ENCODE results near the gene LPP.

LPP gene

DNA sequence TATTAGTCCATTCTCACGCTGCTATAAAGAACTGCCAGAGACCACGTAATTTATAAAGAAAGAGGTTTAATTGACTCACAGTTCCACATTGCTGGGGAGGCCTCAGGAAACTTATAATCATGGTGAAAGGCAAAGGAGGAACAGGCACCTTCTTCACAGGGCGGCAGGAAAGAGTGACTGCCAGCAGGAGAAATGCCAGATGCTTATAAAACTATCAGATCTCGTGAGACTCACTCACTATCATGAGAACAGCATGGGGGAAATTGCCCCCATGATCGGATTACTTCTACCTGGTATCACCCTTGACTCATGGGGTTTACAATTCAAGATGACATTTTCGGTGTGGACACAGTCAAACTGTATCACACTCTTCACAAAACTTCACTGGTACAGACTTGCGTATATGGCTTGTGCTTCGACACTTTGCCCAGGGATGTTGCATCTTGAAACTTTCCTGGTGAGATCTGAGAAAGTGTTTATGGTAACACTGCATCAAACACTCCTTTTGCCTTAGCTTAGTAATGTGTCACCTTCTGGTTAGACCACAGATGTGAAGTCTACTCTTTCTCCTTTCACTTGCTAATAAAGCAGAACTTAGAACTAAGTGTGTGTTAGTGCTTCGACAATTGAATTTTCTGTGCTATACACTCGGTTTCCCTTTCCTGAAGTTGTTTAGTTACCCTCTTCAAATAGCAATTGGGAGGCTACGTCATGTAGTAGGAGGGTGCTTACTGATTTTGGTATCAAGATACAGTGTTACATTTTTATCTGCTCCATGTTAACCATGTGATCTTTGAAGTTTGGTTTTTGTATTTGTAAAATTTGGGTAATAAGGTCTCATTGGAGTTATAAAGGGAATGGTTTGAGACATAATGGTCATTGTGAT lies 185.7 kb downstream of the LPP start:
- no peak for DNase-seq

DNA sequence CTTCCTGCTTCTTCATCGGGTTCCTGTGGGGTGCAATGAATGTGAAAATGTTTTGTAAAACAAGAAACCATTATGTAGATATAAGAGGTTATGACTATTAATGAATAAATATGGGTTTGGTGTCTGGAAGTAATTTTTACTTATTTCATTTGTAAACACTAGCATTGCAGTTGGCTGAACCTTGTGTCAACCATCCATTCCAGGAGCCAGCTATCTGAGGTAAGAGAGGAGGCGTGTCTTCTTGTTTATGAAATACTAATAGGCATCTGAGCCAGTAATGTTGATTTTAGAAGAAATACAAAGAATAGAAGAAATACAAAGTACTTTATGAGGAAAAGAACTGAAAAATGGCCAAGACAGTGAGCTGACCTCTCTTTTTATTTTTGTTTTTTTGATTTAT lies 187.5 kb downstream of the LPP start:
- no peak for DNase-seq

DNA sequence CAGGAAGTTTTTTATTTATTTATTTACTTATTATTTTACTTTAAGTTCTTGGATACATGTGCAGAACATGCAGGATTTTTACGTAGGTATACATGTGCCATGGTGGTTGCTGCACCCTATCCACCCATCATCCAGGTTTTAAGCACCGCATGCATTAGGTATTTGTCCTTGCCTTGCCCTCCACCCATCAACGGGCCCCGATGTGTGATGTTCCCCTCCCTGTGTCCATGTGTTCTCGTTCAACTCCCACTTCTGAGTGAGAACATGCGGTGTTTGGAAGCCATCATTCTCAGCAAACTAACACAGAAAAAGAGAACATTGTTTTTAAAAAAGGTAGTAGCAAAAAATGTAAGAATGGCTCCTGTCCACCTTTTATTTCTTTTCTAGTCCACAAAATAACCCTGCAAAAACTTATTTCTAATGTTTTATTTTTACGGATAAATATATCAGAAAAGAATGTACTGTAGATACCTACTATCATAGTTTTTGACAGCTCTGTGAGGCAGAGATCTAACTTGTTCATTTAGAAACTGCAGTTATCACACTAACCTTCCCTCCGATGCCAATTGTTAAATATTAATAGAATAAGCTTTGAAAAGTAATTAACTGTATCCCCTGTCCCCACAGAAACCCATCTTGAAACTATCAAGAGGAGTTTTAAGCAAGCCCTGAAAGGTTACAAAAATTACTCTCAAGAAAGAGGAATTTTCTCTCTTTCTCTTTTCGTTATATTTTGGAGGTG lies 189.2 kb downstream of the LPP start:
- no peak for DNase-seq

DNA sequence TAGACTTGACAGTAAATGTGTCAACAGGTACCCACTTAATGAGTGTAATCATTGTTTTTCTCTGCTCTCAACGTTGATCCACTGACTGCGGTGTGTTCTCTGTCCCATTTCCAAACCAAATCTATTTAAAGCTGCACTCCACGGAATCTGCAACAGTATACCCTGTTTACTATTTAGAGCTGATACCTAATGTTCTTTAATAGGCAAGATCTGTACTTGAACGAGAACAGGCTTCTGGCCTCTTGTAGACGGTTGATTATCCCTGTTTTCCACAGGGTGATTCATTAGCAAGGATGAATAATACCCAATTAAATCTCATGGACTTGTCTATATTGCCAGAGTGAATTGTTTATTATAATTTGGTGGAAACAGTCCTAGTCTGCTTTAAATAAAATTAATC lies 189.9 kb downstream of the LPP start:
- no peak for DNase-seq

DNA sequence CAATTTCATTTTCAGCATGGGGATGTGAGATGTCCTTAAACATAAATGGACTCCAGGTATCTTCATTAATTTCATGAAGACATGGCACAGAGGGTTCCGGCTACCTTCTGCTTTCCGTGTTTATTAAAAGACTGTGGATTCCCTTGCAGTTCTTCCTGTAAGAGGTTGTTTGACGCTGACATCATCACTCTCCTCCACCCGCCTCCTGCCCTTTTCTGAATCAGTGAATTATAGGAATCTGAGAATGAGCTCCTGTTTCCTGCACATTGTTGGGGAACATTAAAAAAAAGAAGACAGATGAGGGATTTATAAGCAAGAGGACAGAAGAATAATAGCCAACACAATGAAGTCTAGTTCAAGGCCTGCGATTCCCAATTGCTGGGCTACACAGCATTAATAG lies 191.3 kb downstream of the LPP start:
- no peak for DNase-seq

DNA sequence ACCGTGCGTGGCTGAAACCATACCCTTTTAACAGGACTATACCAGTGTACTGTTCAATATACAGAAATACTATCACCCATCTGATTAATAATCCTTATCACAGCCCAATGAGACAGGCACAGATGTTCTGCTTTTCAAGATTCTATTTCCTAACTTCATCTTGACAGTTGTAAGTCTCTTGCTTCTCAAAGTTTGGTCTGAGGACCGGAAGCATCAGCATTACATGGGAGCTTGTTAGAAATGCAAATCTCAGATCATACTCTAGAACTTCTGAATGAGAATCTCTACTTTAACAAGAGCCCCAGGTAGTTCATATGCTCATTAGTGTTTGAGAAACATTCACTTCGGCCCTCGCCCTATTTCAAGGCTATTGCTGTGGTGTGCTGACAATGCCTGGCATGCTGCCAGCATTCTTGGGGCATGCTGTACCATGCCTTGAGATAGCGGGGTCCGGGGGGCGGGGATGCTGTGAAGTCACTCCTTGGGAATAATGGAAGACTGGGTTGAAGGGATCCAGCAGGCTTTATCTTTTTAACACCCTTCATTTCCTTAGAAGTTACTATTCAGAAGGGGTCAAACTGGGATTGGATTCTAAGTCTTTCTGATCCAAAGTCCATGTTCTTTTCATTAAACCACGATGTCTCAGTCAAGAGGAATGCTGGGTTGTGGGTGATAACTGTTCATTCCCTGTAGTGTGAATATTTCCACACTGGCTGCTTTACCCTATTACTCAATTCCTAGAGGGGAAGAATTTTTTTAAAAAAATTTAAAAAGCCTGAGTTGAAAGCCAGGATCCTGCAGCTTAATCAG lies 194.7 kb downstream of the LPP start:
- no peak for DNase-seq

DNA sequence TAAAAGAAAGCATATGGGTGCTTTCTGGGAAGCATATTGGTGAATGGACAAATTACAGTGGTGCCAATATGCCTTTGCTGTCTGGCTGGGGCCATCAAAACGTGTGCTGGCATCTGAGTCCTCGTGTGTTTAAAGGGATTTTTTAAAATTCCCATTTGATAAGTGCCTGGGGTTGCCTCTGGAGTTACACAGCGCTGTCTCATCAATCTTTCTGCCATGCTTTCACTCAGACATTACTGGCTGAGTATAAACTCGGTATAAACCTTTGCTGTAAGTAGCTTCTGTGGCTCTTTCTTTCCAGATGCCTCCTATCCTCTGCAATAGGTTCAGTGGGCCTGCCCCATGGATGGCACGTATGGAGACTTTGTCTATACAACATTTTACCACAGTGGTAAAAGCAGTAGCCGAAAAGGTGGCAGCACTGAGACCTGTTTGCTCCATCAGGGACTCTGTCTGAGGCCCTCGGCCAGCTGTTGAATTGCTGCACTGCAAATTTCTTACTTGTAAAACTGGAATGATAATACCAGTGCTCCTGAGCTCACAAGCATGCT lies 195.5 kb downstream of the LPP start:
- no peak for DNase-seq

DNA sequence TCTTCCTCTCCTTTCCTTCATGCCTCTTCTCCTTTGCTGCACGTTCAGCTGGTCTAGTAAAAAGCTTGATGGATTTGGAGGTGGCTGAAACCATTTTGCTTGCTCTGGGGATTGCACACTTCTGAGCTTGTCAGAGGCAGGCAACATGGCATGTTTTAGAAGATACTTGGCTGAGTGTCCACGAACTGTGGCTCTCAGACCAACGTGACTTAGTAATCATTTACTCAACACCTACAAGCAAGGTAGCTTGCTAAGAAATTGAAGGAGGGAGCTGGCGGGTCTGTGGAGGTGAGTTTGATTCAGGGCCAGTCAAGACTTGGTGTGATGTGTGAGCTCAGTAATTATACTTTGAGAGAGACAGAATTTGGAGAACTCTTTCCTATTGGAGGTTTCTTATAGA lies 196.0 kb downstream of the LPP start:
- no peak for DNase-seq

DNA sequence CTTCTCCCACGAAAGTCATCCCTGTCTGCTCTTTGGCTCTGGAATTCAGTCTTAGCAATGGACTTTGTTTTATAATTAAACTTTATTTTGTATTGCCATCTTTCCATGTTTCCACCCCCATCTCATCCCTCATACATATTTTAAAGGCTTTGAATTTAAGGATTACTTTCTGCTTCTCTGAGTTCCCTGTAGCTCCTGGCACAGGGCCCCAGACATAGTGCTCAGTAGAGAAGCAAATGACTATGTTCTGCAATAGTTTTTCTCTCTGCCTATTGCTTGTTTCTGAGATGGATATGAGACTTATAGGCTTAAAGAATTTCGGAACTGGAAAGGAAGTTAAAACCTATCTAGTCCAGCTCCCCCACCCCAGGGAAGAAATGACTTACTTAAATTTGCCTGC lies 197.0 kb downstream of the LPP start:
- no peak for DNase-seq

DNA sequence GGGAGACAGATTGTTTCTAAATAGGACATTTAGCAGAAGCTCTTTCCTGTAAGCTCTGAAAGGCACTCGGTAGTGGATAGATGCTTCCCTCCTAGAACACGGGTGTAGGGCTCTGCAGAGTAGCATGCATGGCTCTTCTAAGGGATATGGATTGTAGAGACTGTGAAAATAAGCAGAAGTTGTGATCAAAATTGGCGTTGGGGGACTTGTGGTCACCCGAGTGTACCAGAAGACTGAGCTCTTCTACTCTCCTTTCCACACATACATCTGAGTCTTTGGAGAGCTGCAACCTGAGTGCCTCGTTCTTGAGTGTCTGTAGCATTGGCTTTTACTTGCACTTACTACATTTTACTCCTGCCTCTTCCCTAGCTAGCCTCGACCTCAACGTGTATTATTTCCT lies 197.7 kb downstream of the LPP start:
- DNase-seq = no peak

DNA sequence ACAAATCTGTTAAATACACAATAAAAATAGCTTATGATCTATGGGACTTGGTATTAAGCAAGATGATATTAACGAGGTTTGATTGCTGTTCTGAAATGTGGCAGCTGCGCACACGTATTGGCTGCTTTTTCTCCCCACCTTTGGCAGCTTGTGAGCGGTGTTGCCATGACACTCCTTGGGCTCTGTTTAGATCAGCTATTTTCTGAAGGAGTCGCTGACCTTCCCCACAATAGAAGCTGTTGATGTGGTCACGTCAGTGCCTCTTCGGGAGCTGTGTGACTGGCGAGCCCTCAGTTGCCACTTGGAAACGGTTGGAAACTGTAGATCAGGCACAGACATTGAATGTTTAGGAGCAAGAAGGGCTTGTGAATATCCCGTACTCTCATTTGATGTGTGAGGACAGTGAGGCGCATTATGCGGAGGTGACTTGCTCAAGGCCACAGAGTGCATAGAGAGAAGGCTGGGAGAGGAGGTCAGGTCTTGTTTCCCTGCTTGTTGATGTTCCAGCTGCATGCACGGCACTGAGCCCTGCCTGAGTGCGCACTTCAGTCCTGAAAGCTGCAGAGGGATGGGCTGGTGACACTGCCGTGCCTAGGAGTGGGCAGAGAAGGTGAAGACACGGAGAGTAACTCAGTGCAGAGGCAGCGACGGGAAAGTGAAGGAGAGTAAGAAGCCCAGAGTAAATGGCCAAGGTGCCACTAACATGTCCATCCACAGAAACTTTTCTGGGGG lies 198.4 kb downstream of the LPP start:
- no peak for DNase-seq

DNA sequence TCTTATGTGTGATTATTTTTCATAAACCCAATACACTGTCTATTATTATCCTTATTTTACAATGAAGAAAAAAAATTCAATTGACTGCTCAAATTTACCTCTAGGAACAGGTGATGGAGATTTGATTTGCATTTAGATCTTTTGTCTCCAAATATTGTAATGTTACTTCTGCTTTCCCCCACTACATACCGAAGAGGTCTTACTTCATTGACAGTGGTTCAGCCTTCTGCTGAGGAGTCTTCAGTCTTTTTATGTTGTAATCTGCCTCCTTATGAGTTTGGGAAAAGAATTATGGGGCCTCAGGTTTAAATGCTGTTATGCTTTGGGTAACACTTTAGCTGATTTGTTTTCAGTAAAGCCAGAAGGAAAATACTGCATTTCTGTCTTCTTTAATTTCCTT lies 199.5 kb downstream of the LPP start:
- no peak for DNase-seq

DNA sequence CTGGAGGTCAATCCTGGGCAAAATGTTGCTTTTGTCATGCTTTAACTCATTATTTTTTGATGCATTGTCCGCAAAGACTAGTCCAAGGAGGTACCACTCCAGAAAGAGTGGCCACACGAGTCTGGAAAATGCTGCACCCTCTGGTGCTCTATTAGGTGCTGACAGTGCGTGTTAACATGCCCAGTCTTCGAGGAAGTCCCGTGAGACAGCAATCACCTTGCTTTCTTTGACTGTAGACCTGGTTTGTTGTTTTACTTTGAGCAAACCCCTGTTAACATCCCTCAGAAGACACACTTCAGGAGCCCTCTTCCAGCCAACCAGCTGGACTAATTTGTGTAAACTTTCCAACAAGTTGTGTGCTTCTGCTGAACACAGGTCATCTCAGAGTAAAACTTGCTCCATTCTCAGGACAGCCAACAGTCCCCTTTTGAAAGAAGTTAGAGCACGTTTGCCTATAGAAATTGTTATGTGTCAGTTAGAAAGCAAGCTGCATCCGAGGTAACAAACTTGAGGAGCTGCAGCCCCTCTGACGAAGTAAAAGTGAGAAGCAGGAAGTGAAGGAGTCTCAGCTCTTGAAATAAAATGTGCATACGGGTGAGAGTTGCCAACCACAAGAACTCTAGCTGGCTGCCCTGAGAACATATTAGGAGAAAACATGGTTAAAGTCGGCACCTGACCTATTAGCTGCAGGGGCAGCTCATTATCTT lies 205.0 kb downstream of the LPP start:
- DNase-seq = no peak

DNA sequence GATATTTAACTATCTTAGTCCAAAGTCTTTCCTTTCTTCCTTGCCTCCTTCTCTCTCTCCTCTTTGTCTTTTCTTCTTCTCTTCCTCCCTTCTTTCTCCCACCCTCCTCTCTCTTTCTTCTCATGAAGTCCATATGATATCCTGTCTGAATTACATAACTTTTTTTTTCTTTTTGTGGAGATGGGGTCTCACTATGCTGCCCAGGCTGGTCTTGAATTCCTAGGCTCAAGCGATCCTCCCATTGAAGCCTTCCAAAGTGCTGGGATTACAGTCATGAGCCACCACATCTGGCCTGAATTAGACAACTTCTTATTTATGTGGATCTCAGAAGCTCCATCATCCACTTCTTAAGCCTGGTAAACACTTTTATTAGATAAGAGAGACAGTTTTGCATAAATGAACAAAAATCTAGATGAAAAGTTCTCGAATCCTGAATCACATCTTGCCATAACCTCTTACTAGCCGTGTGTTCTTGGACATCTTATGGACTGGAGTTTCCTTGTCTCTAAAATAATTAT lies 206.5 kb downstream of the LPP start:
- no peak for DNase-seq

DNA sequence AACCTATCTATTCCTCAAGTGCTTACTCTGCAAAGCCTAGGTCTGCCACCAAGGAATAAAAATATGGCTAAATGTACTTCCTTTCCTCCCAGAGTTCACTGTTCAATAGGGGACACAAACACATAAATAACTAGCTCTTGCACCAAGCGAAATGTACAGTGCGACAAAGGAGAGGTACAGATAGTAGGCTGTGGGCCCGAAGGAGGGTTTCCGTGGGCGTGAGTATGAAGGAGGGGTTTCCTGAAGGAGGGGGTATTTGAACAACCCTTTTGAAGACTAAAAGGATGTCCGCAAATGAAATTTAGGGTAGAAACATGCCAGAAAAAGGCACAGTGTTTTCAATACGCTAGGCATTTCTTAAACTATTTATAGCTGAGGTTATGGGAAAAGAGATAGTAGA lies 207.9 kb downstream of the LPP start:
- DNase-seq = no peak

DNA sequence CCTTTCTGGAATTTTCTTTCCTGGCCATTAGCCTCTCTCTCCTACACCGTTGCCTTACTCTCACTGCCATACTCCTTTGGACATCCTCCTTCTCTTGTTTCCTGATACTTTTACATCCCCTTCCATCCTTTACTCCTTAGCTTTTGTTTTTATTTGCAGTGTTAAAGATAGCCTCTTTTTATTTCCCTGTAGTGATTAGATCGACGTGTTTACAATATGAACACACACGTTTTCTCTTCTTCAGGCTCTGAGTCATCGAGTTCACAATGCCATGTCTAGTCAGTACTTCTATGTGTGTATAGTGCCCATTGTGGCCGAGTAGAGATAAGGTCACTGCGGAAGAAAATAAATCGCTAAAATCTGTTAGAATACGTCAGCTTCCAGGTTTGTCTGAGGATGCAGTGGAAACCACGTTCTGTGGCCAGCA lies 208.5 kb downstream of the LPP start:
- DNase-seq = no peak

DNA sequence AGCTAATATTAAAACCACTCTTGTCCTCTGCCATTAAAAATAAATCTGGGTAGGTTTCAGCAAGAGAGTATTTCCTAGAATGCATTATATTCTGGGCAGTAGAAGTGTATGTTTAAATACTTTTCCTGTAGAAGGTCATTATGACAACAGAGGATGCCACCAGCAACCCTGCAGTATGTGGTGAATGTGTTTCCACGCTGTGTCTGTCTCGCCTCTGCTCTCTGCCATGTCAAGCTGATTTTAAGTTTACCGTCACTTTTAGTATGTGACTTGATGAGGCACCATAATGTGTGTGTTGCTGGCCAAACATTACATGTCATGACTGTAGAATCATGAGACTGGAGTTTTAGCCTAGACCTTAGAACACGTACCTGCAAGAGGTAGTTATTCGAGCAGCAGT lies 211.2 kb downstream of the LPP start:
- no peak for DNase-seq

DNA sequence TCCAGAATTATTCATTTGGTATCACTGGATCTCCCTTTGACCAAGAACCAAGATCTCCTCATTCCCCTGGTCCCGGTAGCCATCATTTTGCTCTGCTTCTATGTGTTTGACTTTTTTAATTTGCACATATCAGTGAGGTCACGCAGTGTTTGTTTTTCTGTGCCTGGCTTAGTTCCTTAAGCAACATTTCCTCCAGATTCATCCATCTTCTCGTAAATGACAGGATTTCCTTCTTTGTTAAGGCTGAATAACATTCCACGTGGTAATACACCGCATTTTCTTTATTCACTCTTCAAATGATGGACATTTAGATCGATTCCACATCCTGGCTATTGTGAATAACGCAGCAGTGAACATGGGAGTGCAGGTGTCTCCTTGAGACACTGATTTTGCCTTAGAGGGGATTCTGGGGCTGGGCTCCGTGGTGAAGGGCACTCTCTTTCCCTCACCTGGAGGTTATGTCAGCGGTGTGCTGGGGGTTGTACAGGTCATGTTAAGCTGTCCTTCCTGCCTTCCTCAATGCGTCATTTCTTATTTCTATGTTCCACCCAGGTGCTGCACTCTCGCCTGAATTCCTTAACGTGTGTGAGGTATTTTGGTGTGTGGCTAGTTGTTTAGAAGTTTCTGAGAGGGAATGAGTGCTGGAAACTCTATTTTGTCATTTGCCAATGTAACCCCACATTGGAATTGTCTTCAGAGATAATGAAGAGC lies 212.2 kb downstream of the LPP start:
- DNase-seq = no peak

DNA sequence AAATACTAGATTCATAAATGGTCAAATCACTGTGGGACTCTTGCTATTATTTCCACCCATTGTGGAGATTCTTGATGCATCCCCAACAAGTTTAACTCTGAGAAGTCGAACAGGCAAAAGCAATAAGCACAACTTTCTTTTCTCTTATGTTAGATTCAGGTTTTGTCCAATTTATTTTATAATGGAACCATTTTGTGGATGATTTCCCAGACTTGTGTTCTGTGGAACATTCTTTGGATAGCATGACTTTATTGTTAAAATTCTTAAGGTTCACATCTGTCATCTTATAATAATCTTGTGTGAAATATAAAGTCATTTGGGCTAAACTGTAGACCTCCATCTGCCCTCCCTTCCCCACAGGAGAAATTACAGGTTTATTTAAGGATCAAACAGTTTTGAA lies 213.7 kb downstream of the LPP start:
- DNase-seq = no peak

DNA sequence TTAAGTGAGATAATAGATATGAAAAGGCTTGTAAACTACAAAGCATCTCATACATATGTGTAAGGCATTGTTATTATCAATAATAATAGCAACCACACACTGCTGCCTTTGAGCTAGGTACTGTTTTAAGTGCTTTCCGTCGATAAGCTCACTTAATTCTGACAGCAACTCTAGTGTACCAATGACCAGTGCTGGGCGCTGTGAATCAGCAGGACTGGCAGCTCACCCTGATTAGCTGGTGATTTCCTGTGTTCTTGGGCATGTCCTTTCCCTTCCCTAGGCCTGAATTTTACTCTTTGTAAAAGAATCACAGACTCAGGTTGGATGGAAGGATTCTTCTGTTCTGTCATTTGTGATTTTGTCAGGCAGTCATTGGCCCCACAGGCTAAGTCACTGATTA lies 215.6 kb downstream of the LPP start:
- no peak for DNase-seq

All from activated CD4-positive, CD25-positive, alpha-beta regulatory T cell treated with anti-CD3 and anti-CD28 coated beads, Interleukin-2, amount 50 U/mL, for 72 hours (primary cell).